Endometrium (tissue), 2 donors: ENCODE data around the gene MT3.
"Not testable (repeated sequence)": the region's sequence is repeated elsewhere in the genome, so short reads cannot be mapped to it uniquely, and the experiment has no call there.

Experiments
- FAIRE-seq: peaks from 2 replicates; lab custom pipeline; 2012; peaks lifted over from hg19 to GRCh38; lab: Jason Lieb, UNC
- donor health status: control.
- donor health status: control.

The MT3 gene

GRCh38 chr16:56580391-56581048, 8.8 kb upstream of the MT3 start:
- no peak for FAIRE-seq

DNA sequence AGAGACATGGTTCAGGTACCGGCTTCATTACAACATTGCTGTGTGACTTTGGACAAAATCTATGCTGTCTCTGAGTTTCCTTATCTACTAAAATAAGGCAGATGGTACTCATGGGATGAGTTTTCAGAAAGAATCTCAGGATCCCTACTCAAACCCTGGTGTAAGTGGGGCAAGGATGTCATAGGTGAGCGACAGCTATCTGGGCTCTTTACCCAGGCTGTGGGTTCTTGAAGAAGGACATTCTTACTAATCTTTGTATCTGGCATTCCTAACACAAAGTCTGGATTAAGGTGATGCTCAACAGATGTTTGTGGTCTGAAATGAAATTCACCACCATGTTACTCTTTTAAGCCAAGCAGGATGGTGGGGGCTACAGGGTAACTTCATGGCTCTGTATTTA, 6.4 kb upstream of the MT3 start:
- not testable (repeated sequence) for FAIRE-seq

DNA sequence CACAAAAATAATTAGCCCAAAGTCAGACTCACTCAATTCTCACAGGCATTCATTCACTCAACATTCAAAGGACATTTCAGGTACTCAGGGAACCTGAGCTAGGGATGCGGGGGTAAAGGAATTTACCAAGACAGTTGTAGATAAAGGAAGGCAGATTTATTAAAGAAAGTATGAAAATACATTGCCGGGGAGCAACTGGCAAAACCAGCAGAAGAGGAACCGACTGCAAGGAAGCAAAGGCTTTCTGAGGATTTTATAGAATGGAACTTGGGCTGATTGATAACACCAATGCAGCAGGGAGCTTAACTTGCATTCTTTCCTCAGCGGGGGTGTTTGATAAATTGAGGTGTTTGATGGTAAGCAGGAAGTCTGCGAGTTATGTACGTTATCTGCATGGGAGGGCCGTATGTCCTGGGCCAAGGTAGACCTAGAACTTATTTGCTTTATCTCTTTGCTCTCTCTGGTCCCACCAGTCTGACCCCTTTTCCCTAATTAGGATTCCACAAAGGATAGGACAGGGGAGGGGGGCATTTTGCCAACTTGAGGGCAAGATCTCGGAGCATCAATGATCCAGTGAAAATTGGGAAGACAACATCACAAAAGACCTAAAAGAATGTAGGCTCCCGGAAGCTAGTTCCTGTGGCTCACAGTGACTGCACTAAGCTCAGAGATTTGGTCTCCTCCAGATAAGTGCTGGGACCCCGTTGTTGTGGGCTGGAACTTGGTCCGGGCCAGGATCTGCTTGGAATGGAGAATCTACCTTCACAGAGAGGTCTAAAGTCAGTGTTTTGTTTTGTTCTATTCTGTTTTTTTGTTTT, 5.8 kb upstream of the MT3 start:
- no peak for FAIRE-seq

GRCh38 chr16:56584276-56584675, 5.1 kb upstream of the MT3 start:
- no peak for FAIRE-seq

GRCh38 chr16:56588781-56589140, 567 bp upstream of the MT3 start:
- FAIRE-seq: no peak

DNA sequence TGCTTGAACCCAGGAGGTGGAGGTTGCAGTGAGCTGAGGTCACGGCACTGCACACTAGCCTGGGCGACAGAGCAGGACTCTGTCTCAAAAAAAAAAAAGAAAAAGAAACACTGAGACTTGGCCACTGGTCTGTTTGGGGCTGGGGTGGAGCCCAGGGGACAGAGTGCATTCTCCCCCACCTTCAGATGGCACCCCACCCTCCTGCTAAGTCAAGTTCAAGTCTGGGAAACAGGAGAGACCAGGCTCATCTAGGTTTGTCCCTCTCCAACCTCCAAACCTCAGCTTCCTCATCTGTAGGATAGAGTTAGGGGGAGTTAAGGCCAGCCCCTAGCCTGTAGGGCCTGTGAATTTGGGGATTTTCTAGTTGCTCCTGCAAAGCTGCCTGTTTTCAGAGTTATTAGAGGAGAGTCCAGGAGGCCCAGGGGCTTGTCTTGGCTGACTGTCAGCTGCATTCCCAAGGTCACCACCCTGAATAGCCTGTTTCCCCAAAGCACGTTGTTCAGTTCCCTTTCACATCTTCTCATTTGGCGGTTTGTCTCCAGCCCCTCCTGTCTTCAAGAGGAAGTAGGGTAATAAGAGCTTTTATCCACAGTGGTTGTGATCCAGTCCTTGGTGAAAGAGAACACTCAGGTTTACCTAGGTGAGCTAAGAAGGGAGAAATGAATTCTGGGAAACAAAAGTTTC, 2.2 kb downstream of the MT3 start:
- FAIRE-seq: no peak

GRCh38 chr16:56593573-56594291, 4.4 kb downstream of the MT3 start:
- FAIRE-seq: no peak

GRCh38 chr16:56594292-56594619, 4.9 kb downstream of the MT3 start:
- no peak for FAIRE-seq

GRCh38 chr16:56600398-56600999, 11.2 kb downstream of the MT3 start:
- no peak for FAIRE-seq

DNA sequence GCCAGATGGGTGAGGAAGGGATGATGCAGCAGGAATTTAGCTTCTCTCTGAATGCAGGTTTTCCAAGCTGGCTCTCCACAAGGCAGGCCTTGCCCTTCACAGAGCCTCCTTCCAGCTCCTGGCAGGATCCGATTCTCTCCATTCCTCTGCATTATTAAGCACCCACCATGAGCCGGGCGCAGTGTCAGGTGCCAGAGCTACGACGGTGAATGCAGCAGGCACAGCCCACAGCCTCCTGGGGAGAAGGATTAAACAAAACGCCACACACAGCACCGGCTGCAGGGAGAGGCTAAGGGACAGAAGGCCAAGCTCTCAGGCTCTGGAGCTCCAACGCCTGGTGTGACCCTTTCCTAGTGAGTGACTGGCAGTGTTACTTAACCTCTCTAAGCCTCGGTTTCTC, 12.0 kb downstream of the MT3 start:
- no peak for FAIRE-seq

DNA sequence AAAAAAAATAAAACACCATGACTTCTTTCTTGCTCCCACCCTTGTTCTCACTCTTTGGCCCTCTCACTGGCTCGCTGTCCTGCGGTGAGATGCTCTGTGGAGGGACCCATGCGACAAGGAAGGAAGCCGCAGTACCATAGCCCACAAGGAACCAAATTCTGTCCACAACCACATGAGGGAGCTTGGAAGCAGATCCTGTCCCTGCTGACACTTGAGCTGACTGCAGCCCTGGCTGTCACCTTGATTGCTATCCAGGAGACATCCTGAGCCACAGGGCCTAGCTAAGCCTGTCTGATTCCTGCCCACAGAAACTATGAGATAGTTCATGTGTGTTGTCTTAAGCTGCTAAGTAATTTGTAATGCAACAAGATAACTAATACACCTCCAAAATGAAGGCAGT, 14.3 kb downstream of the MT3 start:
- no peak for FAIRE-seq

GRCh38 chr16:56604966-56605365, 15.6 kb downstream of the MT3 start:
- FAIRE-seq: no peak

- FAIRE-seq: no peak
These were observed 16.1 kb downstream of the MT3 start for GRCh38 chr16:56605475-56605874.

- no peak for FAIRE-seq
These were observed 16.7 kb downstream of the MT3 start for GRCh38 chr16:56606071-56606475.

DNA sequence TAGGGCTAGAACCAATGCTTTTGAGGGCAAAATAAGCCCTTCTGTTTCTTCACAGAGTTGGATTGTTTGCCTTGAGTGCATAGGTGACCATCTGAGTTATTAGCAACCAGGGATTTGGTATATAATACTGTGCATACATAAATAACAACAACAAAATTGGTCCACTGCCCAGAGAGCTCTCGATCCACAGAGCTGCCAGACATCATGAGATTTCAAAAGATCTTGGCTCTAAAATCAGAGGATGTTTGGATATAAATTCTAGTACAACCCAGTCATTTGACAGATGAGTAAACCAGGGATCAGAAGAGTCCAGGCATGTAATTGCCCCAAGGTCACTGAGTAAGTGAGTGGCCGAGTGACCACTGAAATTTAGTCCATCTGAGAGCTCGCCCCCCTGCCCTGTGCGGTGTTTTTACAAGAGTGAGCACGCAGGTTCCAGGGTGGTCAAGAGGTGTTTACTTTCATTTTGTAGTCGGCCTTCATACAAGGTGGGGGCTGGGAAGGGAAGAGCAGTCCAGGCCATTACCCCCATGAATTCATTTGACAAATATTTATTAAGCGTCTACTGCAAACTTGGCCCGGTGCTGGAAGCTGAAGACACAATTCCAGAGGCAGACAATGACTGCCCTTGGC, 17.3 kb downstream of the MT3 start:
- FAIRE-seq: no peak

DNA sequence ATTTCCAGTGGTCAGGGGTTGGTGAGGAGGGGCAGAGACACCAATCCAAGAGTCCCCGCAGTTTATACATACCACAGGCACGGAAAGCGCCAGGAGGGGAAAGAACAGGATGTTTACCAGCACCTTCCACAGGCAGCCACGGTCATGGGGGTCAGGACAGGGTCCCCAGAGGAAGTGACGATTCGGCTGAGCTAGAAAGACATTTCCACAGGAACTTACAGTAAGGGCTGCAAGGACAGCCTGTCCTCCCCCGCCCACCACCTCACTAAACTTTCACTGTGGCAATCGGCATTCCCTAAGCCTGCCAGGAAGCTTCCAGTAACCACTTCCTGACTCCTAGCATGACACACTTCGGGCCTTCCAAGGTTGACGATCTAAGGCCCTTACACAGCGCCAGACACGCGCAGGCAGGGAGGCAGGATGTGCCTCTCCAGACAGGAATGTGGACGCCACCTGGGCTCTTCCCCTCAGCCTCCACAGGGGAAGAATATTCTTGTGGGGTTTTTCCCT, 17.8 kb downstream of the MT3 start:
- FAIRE-seq: no peak

GRCh38 chr16:56607675-56608042, 18.3 kb downstream of the MT3 start:
- no peak for FAIRE-seq

GRCh38 chr16:56608043-56608875, 18.9 kb downstream of the MT3 start, which contains the start of gene MT2A:
TSS of gene MT2A (plus strand) at chr16:56608584. CDS start at chr16:56608656, 72 bp downstream.
- FAIRE-seq: no peak

GRCh38 chr16:56608876-56609462, 19.6 kb downstream of the MT3 start:
- no peak for FAIRE-seq

DNA sequence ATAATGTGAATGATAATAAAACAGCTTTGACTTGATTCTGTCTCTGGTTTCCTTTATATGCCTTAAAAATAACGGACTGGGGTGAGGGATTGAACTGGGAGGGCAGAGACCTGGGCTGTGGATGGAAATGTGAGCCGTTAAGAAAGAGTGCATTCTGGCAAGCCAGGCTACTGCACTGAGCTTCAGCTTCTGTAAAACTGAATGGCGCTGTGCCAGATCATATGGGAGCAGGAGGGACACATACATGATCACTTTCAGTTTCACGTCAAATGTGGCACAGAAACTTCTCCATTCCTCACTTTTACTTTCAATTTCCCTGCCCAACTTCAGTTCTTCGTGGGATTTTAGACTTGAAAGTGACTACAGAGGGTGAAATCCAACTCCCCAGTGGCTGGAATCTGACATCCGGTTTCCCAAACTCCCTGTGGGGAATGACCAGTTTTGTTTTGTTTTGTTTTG, 20.2 kb downstream of the MT3 start:
- no peak for FAIRE-seq
